NCI-H510A treated with DMSO at 0.1 percent for 48 hours (cell line): Measurements from ENCODE around the gene ESRRG.
"Not testable (repeated sequence)": the region's sequence is repeated elsewhere in the genome, so short reads cannot be mapped to it uniquely, and the experiment has no call there.

ENCODE experiments used
- DNase-seq: peaks from one replicate; lab custom pipeline; 2025; lab: John Stamatoyannopoulos, UW

The ESRRG gene

DNA sequence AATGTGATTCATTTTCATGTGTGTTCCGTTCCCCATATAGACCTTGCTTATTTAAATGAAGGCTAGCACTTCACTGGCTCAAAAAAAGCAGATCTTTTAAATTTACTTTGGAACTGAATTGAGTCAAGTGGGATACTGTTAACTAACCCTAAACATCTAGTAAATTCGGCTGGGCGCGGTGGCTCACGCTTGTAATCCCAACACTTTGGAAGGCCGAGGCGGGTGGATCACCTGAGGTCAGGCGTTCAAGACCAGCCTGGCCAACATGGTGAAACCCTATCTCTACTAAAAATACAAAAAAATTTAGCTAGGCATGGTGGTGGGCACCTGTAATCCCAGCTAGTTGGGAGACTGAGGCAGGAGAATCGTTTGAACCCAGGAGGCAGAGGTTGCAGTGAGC, 19.2 kb downstream of the ESRRG start:
- DNase-seq, result not testable (repeated sequence)

DNA sequence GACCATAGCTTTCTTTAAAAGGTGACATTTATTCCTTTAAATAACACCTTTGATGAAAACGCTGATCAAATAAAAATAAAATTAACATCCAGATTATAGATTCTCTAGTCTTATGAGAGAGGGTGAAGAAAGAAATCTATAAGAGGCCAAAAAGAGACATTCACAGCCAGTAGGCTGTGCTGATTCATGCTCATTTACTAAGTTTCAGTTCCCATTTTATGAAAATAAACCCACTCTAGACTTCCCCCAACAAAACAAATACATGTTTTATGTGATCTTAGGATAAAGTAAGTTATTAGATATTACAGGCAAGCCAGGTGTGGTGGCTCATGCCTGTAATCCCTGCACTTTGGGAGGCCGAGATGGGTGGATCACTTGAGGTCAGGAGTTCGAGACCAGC, 21.1 kb downstream of the ESRRG start:
- no peak for DNase-seq

DNA sequence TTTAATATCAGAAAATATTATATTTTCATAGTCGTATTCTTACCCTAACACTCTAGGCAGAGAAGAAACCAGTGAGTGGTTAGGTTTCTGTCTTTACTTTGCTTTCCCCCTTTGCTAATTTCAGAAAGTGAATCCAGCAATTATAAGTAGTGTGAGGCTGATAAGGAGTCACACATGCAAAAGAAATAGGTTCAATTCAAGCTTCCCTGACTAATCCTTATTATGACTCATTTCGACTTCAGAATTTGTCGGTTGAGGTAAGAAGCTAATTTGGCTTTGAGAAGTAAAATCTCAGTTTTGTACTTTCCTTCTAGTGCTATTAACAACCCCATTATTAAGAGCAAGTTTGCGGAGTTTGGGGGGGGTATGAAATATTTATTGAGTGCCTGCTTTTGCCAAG, 22.4 kb downstream of the ESRRG start:
- no peak for DNase-seq

DNA sequence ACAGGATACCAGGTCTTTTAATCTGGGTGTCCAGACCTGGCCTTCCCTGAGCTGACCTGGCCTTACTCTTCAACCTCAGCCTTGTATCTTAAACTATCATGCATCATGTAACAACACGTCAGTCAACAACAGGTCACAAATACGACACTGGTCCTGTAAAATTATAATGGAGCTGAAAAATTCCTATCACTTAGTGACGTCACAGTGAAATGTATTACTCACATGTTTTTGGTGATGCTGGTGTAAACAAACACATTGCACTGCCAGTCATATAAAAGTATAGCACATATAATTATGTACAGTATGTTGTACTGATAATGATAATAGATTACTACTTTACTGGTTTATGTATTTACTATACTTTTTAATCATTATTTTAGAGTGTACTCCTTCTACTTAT, 31.5 kb downstream of the ESRRG start:
- DNase-seq, result no peak

DNA sequence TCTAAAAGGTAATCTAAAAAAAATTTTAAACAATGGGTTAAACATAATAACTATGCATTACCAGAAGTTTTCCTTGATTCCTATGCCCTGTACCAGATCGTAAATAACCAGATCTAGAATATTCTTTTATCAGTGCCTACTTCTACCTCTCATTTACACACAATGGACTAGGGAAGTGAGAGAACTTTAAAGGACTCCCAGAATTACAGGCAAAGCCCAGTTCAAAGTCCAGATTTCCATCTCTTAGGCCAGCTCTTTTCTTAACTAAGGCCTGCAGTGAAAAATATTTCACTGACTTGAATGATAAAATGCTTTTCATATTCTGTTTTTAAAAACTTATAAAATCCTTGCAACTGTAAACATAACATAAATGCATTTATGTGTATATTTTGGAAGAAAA, 32.6 kb downstream of the ESRRG start:
- no peak for DNase-seq

DNA sequence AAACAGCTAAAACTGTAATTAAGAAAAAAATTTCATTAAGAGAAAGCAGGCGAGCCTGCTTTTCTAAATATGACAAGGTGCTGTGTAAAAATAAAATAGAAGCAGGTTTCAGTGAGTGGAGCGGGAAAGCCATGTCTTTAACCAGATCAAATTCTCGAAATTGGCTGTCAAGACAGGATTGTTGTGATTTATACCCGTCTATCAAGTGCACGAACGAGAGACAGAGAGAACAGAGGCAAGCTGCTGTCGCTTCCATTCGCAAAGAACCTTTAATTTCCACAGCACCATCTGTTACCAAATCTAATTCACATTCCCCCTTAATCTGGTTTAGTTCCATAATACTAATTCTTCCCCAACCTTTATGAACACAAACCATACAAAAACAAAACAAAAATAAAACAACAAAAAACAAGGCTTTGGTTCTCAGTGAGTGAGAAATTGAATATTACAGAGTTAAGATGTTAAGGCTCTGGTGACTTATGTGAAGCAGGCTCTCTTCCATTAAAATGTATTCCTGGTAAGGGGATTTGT, 35.0 kb downstream of the ESRRG start:
- no peak for DNase-seq

DNA sequence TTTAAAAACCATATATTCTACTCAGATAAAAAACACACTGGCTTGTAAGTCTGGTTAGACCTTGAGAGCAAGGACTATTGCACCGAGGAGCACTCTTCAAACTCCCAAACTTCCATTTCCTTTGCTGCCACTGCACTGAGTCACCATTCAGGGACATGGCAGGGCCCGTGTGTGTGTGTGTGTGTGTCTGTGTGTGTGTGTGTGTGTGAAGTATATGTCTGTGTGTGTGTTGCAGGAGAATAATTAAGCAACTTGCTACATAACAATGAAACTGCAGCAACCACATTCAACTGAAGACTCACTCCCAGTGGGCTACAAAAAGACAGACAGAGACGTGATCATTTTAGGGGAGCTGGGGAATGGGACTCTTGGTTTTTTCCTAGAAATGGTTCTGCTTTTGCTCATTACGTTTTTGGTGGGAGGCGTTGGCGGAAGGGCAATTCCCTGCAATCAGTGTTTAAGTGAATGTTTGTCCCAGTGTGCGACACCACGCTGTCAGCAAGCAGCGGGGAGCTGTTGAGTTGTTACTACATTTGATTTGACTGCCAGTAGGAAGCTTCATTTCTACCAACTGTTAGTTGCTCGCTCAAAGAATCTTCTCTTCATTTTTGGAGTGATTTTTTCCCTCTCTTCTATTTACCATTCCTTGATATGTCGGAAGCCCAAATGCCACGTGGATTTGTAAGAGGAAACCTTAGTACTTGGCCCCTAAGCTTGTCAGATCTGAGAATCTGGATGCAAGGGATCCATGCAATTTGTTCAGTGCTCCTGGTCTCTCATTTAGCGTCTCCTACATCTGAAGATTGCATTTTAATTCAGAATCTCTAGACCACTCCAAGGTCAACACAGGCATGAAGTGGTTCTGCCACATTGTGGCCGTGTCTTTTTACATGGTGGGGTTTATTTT, 36.1 kb downstream of the ESRRG start:
- DNase-seq, result no peak

DNA sequence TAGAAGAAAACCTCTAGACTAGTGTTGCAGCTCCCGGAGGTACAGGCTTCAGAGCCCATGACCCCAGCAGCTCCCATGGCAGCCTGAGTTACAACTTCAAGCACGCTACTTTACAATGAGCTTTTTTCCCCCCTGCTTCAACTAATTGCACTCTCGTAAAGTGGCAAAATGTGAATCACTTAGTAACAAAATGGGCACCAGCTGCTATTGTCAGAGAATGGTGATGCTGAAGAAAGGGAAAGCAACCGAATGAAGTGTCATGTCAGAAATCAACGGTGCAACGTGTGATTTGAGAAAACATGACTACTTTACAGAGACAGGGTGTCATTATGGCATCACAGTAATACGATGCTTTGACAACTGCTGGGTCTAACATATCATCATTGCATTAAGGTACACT, 40.5 kb downstream of the ESRRG start:
- DNase-seq, result no peak

DNA sequence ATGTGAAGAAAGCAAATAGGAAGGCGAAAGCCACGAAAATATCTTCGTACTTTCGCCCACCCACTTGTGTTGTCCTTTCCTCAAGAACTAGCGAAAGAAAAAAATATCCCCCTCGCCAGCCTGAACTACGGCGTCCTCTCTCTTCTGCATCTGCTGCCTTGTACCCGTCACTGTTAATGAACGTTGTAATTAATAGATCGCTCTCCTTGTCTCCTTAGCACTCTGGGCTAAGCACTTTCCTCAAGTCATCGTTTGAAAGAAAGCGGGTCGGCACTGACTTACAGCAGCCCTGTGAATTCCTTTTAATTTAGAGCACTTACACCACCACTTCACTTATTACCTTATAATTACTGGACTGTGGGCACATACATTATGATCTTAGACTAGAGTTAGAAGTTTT, 44.1 kb downstream of the ESRRG start:
- DNase-seq, result no peak

DNA sequence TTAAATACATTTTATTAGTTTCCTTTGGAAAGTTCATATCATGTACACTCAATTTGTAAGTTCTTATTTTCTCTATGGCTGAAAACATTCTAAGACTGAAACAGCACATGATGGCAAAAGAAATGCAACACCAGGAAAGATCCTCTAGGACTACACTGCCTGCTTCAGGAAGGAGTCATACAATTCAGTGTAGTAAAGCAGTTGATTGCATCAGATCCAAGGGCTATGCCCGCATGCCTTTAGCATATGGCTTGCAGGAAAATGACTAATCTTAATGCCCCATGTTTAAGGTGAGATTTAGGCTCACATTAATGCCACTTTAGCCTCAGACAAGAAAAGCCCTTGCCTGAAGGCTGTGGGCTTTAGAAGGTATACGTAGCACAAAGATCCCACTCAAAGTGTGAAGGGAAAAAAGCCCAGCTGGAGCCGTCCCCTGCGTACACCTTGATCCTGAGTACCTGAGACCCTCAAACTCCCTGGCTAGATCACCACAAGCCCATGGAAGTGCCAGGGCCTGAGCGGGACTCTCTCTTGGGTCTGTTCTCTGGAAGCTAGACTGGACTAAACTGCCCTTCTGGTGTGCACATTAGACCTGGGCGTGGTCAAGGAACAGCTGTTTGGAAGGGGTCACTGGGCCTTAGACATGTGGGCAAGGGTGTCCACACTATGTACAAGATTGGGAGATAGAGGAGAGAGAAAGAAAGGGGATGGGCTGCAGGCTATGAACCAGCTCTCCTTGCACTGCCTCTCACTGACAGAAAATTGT, 52.9 kb downstream of the ESRRG start:
- no peak for DNase-seq

DNA sequence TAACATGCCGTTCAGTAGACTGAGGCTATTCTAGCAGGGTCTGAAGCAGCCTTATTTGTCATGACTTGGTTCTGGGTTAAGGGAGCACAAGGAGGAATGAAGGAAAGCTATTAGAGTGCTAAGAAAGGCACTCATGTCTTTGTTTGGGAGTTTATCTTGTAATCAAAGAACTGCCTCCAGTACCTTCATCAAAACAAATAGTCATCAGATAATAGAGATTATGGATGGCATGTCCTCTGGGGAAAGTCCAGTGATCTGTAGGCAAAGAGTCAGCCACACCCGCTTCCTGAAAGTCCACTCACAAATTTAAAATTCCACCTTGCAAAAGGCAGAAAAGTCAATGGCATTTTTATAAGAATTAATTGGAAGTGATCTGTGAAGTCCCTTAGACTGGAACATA, 56.8 kb downstream of the ESRRG start:
- no peak for DNase-seq

DNA sequence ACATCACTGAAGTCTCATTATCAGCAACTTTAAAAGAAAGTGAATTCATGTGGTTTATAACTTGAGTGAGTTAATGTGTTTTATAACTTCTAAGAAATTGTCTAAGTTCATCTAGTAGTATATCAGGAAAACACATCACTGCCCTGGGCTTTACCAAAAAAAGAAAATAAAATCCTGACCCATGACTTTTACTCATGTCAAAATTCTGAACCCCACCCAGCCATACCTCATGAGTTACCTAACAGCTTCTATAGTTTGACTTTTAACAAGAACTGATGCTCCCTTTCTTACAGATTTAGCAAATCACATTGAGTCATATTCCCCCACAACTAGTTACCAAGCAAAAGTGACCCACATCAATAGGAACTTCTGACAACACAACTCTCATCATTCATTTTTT, 57.4 kb downstream of the ESRRG start:
- DNase-seq, result no peak

DNA sequence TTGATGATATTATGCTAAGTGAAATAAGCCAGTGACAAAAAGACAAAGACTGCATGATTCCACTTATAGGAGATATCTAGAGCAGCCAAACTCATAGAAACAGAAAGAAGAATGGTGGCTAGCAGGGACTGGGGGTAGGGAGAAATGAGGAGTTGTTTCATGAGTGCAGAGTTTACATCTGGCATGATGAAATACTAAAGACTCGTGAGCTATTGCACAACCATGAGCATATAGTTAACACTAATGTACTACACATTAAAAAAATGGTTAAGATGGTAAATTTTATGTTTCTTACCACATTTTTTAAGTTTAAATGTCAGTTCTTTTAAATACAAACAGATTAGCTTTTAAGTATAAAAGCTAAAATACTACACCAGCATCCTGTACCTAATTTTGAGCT, 57.8 kb downstream of the ESRRG start:
- DNase-seq, result no peak

DNA sequence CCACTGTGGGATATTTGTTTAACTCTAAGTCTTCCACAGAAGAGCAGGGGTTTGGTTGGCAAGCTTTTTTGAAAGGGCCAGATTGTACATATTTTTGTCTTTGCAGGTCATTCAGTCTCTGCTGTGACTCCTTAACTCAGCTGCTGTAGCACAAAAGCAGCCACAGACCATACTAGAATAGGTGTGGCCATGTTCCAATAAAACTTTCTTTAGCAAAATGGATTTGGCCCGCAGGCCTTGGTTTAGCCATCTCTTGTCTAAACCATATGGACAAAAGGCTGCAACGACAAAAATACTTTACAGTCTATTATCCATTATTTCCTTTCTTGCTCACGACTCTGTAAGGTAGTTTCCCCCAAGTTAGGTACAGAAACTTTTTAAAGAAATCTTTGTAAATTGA, 60.5 kb downstream of the ESRRG start:
- no peak for DNase-seq

DNA sequence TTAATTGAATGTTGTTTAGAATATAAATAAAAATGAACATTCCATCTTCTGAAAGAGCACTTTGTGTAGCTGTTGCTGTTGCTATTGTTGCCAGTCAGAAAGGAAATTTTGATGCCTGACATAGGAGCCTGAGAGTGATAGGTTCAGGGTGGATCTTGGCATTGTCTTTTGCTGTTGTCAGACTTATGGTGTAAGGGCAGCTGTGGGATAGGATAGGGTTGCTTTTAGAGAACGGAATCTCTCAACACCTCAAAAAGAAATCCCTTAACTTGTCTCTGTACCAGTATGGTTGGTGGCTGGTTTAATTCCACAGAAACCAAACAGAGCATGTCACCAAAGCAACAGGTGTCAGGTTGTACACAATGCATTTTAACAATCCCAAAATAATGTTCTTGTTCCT, 62.7 kb downstream of the ESRRG start:
- no peak for DNase-seq

DNA sequence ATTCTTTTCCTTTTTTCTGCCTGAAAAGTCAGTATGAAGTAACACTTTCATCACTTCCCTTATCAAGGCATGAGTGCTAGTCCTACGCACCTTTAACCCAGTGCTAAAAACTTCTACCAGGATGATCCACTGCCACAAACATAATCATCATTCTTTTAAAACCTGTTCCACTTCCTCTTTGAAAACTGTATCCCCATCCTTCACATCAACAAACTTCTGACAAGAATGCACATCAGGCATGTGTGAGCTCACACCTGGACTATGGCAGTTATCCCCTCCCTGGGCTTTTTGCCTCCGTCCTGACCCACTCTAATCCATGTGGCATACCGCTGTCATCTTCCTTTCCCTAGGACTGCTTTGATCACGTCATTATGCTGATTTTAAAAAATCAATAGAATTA, 70.2 kb downstream of the ESRRG start:
- DNase-seq, result no peak

DNA sequence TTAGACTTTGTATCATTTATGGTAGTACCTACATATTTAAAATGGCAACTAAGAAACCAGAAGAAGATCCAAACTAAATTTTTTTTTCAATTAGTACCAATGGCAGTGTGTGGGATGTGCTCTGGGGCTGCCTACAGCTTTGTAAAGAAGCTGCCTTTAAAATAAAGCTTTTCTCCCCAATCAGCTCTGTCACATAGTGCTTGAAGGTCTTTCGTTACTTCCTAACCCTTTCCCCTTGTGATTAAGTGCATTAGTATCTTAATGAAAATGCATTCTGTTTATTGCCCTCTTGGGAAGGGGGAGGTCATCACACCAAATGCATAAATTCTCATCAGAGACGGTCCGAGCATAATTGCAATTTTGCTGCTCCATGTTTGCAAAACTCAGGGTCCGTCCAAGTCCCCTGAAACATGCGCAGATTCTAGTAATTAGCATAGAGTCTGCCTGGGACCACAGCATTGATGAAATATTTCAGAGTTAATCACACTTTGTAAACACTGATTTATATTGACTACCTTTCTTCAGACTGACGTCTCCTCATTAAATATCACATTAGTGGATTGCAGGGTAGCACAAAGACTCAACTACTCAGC, 71.3 kb downstream of the ESRRG start:
- DNase-seq, result no peak

DNA sequence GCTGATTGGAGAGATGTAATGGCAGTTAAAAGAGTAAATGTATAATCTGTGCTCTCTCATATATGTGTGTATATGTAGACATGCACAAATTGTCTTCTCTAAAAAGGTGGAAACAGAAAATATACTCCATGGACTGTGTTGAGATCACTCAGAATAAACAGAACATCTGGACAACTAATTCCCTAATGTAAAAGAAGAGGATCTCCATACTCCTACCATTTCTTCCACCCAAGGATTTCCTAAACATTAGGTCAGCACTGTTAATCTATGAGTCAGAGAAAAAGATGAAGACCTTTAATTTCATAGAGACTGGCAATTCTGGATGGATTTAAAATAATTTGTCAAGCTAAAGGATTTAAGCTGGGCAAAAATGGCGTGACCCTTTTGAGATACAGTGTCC, 80.1 kb downstream of the ESRRG start:
- no peak for DNase-seq

DNA sequence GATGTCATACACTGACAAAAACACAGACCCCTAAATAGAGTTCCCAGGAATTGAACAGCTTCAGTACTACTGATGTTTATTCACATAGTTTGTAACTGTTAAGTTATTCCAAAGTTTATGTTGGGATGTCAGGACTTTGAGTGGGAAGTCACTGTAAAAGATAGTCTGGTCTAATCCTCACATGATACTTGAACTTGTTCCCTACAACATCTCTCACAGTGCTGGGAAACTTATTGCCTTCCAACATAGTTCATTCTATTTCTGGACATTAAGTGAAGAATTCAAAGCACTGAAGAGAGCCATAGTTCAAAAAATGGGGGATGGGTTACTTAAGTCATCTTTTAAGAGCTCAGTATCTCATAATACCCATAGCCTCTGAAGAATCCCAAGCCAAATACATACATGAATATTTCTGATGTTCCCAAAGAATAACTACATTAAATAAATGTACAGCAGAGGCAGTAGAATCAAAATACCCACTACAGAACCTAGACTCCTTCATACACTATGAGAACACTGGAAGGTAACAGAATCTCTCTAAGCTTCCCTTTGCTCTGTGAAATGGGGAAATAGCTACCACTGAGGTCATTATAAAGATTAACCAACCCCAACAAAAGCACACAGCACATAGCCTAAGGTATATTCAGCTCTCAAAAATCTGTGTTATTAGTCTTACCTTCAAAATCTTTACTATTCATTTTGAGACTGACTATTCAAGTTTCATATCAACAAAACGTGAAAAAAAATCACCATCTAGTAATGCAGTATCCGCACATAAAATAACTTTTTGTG, 81.4 kb downstream of the ESRRG start:
- no peak for DNase-seq

DNA sequence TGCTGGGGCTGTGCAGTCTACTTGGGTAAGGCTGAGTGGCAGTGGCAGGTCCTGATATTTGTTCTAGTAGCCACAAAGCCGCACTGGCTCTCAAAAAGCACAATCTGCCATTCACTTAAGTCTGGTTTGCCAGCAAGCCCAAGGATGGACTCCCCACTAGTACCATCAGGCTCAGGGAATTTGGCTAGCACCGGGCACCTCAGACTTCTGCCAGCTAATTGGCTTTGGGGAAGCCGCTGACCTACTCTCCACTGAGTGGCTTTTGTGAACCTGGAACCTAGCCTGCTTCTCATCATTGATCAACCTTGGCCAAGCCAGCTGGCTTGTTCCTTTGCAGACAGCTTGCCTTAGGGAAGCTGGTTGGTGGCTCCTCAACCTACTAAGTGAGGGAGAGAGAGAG, 83.1 kb downstream of the ESRRG start:
- DNase-seq, result no peak

DNA sequence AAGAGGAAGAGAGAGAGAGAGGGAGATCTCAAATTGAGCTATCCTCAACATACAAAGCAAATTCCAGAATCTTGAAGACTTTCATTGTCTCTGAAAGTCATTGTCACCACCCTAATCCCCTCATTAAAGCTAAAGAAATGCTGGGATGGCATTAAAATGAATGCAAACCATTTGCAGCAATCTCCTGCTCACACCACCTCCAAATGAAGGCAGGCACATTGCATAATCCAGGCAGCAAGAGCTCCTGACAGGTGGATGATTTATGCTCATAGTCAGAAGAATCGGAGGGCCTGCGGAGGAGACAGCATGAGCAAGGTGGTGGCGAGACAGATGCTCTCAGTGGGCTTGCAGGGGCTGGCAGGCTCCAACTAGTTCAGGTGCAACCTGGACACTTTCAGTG, 90.2 kb downstream of the ESRRG start:
- no peak for DNase-seq

DNA sequence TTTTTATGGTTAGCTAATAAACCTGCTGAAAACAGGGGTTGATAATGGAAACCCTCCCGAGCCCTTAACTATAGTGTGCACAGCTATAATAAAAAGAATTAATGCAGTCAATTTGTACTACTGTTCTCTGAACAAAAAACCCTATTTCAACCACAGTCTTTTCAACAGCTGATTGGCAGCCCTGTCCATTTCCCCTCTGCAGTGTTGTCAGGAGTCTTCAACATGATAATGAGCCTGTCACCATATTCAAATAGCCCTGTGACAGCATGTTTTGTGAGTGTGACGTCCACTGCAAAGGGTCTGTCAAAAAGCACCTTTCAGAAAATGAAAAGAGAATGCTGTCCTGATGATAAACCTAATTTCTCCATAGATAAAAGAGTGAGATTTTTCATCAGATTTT, 92.7 kb downstream of the ESRRG start:
- no peak for DNase-seq
